Measurements from ENCODE around the gene CROCC2.

Gene CROCC2

GRCh38 chr2:240904216-240905175, 1.6 kb upstream of the CROCC2 start:
- Mint-ChIP-seq H3K27me3 (ENCODE audit: low read depth) (no peaks in the 10 kb centered on the region), H3K27ac (no peak overlapping the region), H3K4me3 (no peak overlapping the region), H3K4me1 (ENCODE audit: low read depth) (no peaks in the 10 kb centered on the region), H3K9me3 (no peaks in the 10 kb centered on the region), H3K36me3 (ENCODE audit: low read depth) (no peaks in the 10 kb centered on the region)

GRCh38 chr2:240905176-240905781, 857 bp upstream of the CROCC2 start:
- Mint-ChIP-seq H3K4me1 (ENCODE audit: low read depth) (no peaks in the 10 kb centered on the region), H3K27me3 (ENCODE audit: low read depth) (no peaks in the 10 kb centered on the region), H3K27ac (no peak overlapping the region), H3K4me3 (no peak overlapping the region), H3K9me3 (no peaks in the 10 kb centered on the region), H3K36me3 (ENCODE audit: low read depth) (no peaks in the 10 kb centered on the region)

- Mint-ChIP-seq H3K4me1 (ENCODE audit: low read depth) (peaks cover 2% of the 10 kb centered on the region), H3K4me3 (no peak overlapping the region), H3K9me3 (no peaks in the 10 kb centered on the region), H3K36me3 (ENCODE audit: low read depth) (no peaks in the 10 kb centered on the region), H3K27me3 (ENCODE audit: low read depth) (no peaks in the 10 kb centered on the region), H3K27ac (no peak overlapping the region)
Observed at GRCh38 chr2:240906911-240907590, 915 bp downstream of the CROCC2 start.

GRCh38 chr2:240909216-240909974, 3.3 kb downstream of the CROCC2 start:
- no peak overlapping the region for H3K27ac Mint-ChIP-seq
- no peaks in the 10 kb centered on the region for H3K27me3 Mint-ChIP-seq (ENCODE audit: low read depth)
- H3K36me3 Mint-ChIP-seq (ENCODE audit: low read depth) = no peaks in the 10 kb centered on the region
- H3K4me3 Mint-ChIP-seq = no peak overlapping the region
- no peaks in the 10 kb centered on the region for H3K9me3 Mint-ChIP-seq
- peaks cover 2% of the 10 kb centered on the region for H3K4me1 Mint-ChIP-seq (ENCODE audit: low read depth)

DNA sequence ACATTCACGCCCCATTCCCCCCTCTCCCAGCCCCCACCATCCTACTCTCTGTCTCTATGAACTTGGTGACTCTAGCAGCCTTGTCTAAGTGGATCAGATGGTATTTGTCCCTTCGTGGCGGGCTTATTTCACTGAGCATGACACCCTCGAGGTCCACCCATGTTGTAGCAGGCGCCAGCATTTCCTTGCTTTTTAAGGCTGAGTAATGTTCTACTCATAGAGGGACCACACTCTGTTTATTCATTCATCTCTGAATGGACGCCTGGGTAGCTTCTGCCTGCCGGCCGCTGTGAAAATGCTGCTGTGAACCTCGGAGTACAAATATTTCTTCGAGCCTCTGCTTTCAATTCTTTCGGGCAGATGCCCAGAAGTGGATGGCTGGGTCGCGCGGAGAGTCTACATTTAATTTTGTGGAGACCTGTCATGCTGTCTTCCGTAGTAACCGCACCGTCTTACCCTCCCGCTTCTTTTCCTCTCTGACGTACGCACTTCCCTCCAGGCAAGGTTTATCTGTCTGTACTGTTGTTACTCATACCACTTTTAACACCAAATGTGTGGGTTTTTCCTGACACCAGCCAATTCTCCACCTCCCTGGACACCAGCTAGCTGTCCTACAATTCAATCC, 5.6 kb downstream of the CROCC2 start:
- peaks cover 2% of the 10 kb centered on the region for H3K4me1 Mint-ChIP-seq (ENCODE audit: low read depth)
- no peaks in the 10 kb centered on the region for H3K9me3 Mint-ChIP-seq
- no peak overlapping the region for H3K4me3 Mint-ChIP-seq
- no peak overlapping the region for H3K27ac Mint-ChIP-seq
- H3K36me3 Mint-ChIP-seq (ENCODE audit: low read depth) = no peaks in the 10 kb centered on the region
- peaks cover 5% of the 10 kb centered on the region for H3K27me3 Mint-ChIP-seq (ENCODE audit: low read depth)

DNA sequence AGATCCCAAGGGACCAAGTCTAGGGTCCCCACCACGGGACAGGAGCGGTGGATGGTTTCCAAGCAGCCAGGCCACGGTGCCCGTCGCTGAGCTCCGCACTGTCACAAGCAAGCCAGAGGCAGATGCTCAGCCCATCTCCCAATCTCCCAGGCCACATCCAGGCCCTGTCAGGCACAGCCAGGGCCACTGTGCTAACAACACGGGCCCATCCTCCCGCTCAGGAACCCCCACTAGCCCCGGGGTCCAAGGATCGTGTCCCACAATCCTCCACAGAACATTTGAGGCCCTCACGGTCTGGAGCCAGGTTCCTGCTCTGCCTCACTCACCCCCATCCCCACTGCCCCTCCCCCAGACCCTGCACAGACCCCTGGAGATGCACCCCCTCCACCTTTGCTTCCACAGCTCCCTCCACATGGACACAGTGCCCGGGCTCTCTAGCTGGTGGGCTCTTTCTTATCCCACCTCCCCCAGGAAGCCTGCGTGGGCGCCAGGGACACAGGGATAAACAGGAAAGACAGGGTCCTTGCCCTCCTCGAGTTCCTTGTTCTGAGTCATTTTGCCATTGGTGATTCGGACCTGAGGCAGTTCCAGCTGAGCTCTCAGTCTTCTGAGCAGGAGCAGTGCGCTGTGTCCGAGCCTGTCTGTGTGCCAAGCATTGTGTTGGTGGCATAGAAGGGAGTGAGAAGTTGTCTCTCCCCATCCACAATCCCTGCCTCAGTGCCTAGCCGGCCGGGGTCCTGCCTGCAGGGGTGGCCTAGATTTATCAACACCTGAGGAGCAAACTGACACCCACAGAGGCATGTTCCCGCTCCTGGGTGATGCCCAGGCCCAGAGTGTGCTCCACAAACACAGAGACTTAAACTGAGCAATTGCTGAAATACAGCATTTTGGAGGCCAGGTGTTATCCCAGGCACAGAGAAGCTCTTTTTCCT, 7.0 kb downstream of the CROCC2 start:
- Mint-ChIP-seq H3K9me3 (no peaks in the 10 kb centered on the region), H3K27ac (no peak overlapping the region), H3K4me3 (no peak overlapping the region), H3K4me1 (ENCODE audit: low read depth) (peaks cover 2% of the 10 kb centered on the region), H3K36me3 (ENCODE audit: low read depth) (no peaks in the 10 kb centered on the region), H3K27me3 (ENCODE audit: low read depth) (peaks cover 10% of the 10 kb centered on the region)

- Mint-ChIP-seq H3K27me3 (ENCODE audit: low read depth) (peaks cover 10% of the 10 kb centered on the region), H3K36me3 (ENCODE audit: low read depth) (no peaks in the 10 kb centered on the region), H3K9me3 (no peaks in the 10 kb centered on the region), H3K4me1 (ENCODE audit: low read depth) (peaks cover 2% of the 10 kb centered on the region), H3K4me3 (no peak overlapping the region), H3K27ac (no peak overlapping the region)
Observed at GRCh38 chr2:240913810-240914644, 7.9 kb downstream of the CROCC2 start.

- H3K27ac Mint-ChIP-seq = no peak overlapping the region
Observed at GRCh38 chr2:240914645-240915525, 8.7 kb downstream of the CROCC2 start.

DNA sequence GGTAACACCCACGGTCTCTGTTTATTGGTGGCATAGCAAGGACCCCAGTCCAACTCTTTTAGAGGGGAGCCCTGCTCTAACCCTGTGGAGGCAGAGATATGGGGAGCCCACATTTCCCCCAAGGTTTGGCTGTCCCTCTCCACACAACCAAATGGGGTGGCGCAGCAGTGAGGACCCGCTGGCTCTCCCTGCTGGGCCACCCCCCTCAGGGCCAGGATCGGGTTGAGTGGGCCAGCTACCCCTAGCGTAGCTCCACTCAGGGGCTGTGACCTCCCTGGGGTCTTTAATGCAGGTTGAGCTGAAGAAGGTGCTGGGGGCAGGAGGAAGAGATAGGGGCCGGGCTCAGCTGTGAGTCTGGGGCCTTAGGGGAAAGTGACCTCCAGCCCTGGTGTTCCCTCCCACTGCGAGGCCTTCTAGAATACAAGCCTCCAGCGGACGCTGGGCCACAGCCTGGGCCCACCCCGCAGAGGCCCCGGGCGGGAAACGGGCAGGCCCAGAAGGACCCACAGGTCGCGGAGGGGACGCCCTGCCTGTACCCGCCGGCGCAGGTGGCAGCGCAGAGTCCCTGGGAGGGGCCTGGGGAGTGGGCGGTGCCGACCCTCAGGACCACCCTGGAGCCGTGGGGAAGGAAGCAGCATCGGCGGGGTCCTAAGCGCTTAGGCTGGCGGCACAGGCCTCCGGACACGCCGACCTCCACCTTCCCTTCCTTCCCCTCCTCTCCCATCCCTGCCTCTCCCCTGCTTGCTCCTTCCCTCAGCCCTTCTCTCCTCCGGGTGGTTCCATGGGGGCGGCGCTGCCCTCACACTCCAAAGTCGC, 9.6 kb downstream of the CROCC2 start:
- Mint-ChIP-seq H3K4me1 (ENCODE audit: low read depth) (no peaks in the 10 kb centered on the region), H3K9me3 (no peaks in the 10 kb centered on the region), H3K27me3 (ENCODE audit: low read depth) (peaks cover 10% of the 10 kb centered on the region), H3K4me3 (no peak overlapping the region), H3K36me3 (ENCODE audit: low read depth) (no peaks in the 10 kb centered on the region), H3K27ac (no peak overlapping the region)

More at GRCh38 chr2:240914645-240915525, 8.7 kb downstream of the CROCC2 start:
- no peak overlapping the region for H3K4me3 Mint-ChIP-seq
- peaks cover 10% of the 10 kb centered on the region for H3K27me3 Mint-ChIP-seq (ENCODE audit: low read depth)
- no peaks in the 10 kb centered on the region for H3K36me3 Mint-ChIP-seq (ENCODE audit: low read depth)
- H3K4me1 Mint-ChIP-seq (ENCODE audit: low read depth) = peaks cover 2% of the 10 kb centered on the region
- H3K9me3 Mint-ChIP-seq = no peaks in the 10 kb centered on the region

GRCh38 chr2:240916571-240917008, 10.5 kb downstream of the CROCC2 start:
- peaks cover 10% of the 10 kb centered on the region for H3K27me3 Mint-ChIP-seq (ENCODE audit: low read depth)

GRCh38 chr2:240917009-240917683, 11.0 kb downstream of the CROCC2 start:
- Mint-ChIP-seq H3K36me3 (ENCODE audit: low read depth) (no peaks in the 10 kb centered on the region), H3K4me1 (ENCODE audit: low read depth) (no peaks in the 10 kb centered on the region), H3K27me3 (ENCODE audit: low read depth) (peaks cover 10% of the 10 kb centered on the region), H3K4me3 (no peak overlapping the region), H3K9me3 (no peaks in the 10 kb centered on the region), H3K27ac (no peak overlapping the region)

More at GRCh38 chr2:240916571-240917008, 10.5 kb downstream of the CROCC2 start:
- no peak overlapping the region for H3K27ac Mint-ChIP-seq
- H3K36me3 Mint-ChIP-seq (ENCODE audit: low read depth) = no peaks in the 10 kb centered on the region
- no peaks in the 10 kb centered on the region for H3K9me3 Mint-ChIP-seq
- no peak overlapping the region for H3K4me3 Mint-ChIP-seq
- no peaks in the 10 kb centered on the region for H3K4me1 Mint-ChIP-seq (ENCODE audit: low read depth)
